Measurements from ENCODE around the gene TSPAN11.

Gene TSPAN11

DNA sequence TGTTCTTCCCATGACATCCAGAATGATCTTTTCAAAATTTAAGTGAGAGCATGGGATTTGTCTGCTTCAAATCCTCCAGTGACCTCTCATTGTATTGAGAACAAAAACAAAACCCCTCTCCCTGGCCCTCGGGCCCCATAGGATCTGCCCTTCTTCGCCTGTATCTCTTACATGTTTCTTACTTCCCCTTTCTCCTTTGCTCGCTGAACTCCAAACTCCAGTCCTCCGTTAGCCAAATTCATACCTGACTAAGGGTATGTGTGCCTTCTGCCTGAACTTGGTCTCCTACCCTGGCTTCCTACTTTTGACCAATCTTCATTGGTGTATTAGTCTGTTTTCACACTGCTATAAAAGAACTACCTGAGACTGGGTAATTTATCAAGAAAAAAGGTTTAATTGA, 13.2 kb upstream of the TSPAN11 start:
- peak; percentile 49 for DNase-seq

DNA sequence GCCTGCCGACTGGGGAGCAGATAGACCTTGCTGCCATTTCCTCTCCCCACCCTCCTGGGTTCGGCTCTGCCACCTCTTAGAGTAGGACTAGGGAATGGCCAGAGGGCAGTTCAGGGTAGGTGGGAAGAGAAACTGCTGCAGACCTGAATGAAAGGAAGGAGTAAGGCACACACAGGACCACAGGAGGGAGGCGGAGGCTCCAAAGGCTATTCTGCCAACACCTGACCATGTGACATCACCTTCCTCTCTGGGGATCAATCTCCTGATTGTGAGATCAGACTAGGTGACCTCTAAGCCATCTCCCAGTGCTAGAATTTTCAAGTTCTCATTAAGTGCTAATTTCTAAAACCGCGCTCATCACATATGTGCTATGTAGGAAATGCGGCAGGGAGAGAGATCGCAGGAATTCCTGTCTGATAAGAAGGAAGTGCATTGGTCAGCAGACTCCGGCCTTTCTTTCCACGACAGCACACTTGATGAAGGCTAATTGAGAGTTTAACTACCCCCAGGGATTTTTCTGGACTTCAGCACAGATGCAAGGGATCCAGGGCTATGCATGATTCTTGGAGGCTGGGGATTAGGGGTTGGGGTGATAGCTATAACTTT, 11.5 kb upstream of the TSPAN11 start:
- no peak for DNase-seq

DNA sequence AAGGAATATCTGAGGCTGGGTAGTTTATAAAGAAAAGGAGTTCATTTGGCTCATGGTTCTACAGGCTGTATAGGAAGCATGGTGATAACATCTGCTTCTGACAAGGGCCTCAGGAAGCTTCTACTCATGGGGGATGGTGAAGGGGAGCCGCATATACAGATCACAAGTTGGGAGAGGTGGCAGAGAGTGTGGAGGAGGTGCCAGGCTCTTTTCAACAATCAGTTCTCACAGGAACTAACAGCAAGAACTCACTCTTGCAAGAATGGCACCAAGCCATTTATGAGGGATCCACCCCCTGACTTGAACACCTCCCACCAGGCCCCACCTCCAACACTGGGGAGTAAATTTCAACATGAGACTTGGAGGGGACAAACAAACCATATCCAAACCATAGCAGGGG, 3.5 kb upstream of the TSPAN11 start:
- peak; percentile 11 for DNase-seq

DNA sequence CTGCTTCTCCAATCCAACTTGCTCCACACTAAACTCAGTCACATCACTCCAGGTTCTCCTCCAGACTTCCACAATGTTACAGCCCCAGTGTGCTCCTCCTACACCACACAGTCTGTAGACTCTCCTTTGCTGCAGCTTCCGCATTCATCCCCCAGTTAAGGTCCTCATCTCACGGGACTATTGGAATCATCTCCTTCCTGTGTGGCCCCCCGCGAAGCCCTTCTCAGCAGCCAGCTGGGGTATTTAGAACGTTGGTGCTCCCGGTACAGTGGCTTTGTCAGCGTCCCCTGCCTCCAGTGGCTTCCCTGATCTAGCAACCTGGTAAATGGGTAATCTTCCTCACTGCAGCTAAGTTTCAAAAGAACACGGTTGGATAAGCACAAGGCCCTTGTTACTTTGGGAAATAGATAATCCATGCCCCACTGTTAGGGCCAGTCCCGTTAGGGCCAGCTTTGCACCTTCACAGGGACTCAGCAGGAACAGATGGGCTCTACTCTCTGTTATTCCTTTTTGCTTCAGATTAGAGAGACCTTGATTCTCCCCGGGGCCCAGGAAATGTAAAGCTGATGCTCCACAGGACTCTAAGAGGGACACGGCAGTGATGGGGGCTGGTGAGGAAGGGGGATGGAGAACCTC, 823 bp upstream of the TSPAN11 start:
- no peak for DNase-seq

DNA sequence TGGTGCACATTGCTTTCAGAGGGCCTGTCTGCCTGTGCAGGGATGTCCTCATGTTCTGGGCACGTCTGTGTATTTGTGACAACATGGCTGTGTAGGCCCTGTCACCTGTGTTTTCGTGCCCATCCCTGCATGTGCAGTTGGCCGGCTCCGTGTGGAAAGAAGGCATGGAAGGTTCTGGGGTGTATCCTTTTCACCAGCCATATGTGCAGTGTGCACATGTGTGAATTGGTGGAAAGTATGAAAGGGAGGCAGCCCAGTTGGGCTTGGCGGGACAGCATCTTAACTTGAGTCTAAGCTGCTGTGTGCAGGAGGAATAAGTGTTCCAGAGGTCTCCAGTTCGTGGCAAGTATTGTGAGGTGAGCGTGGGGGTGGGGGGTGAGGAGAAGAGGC, 669 bp downstream of the TSPAN11 start:
- no peak for DNase-seq

DNA sequence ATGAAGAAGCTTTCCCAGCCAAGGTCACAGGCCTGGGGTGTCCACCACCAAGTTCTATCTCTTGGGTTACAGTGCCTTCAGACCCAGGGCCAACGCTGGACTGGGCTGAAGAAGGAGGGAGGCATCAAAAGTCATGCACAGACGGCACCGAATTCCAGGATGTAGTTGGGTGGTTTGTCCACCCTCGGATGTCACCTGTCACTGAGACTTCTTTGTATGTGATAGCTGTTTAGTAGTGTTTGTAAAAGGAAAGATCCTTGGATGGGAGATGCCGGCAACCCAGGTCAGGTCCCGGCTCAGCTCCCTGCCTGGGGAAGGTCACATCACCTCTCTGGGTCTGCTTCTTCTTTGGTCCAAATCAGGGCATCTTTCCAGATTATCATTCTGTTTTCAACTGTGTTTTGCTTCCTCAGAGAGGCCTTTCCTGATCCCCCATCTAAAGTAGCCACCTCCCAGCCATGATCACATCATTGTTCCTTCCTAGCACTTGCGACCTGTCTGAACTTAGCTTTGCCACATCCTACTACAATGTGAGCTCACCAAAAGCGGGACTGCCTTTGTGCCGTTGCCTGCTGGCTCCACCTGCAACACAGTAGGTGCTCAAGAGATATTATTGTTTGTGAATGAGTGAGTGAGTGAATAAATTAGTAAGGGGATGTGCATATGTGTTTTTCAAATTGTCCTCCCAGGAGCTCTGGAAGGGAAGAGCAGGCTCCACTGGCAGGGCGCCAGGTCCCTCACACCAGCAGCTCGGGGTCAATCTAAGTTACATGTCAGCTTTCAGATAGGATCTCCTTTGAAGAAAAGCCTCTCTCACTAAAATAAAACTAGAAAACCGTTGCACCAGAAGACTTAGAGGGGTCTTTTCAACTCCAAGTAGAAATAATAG, 2.1 kb downstream of the TSPAN11 start:
- DNase-seq: no peak

DNA sequence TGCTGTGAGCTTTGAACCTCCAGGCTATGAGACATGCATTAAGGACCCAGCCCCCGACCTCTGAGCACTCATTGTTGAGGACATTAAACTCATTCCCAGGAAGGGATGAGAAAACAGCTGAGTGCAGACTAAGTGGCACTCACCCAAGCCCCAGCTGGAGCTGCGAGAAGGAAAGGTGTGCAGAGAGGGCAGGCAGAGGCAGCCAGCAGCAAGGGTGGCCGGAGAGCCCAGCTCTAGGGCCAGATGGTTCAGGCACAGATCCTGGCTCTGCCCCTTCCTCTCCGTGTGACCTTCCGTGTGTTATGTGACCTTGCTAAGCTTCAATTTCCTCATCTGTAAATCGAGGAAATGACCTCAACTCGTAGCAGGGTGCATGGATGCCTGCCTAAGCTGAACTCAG, 3.7 kb downstream of the TSPAN11 start:
- DNase-seq: no peak

DNA sequence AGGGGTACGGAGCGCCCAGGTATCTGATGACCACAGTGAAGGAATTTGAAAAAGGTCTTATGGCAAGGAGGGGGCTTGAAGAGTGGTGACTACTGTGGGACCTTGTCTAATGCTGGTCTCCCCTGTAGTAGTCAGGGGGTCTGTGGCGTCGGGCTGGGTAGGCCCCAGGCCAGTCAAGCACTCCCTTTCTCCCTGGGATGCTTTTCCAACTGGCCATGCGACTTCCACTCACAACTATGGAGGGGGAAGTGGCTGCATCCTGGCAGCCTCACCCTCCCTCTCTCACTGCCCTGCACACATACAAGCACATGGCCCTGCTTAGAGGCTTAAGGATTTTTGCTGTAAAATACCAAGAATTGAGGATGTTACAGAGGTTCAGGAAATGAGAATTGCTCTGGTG, 4.1 kb downstream of the TSPAN11 start:
- no peak for DNase-seq

DNA sequence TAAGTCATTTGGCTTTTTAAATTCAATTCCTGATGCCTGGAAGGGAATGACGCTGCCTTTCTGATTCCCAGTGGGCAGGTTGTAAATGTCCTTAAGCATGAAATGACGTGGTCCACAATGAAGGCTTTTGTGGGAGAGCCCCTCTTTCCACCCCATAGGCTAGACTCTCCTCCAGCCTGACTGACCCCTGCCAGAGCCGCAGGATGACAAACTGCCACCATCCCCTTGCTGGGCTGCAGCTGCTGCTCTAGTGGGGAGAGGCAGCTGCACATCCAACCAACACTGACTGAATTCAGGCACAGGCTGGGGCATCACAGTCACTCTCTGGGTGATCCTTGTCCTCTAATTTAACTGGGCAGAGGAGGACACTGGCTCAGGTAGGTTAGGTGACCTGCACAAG, 6.3 kb downstream of the TSPAN11 start:
- DNase-seq: no peak

DNA sequence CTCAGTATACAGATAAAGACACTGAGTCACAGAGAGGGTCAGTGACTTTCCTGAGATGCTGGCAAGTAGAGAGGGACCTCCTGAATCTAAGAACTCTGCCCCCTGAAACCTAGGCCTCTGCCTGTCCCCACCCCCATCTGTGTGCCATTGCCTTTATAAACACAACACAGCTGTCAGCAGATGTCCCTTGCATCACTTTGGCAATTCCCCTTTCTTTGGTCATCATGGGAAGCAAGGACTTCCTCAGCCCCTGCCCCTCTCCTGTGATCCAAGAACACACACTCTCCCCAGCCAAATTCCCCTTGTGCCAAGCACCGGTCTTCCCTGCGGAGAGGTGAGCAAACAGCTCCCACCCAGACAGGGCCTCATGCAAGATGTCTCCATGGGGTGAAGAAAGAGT, 8.3 kb downstream of the TSPAN11 start:
- no peak for DNase-seq

DNA sequence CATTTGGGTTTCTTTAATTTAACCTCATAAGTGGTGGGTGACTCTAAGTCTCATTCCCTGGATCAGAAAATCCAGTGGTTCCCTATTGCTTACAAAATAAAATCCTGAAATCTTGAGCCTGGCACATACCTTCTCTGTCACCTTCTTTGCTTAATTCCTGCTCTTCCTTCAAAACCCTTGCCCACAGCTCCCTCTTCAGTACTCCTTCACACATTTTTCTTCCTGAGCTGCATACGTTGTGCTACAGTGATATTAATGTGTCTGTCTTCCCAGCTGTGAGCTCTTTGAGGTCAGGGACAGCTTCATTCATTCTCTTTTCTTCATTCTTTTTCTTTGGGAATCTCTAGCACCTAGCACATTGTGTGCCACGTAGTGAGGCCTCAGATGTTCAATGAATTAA, 9.5 kb downstream of the TSPAN11 start:
- DNase-seq: no peak

DNA sequence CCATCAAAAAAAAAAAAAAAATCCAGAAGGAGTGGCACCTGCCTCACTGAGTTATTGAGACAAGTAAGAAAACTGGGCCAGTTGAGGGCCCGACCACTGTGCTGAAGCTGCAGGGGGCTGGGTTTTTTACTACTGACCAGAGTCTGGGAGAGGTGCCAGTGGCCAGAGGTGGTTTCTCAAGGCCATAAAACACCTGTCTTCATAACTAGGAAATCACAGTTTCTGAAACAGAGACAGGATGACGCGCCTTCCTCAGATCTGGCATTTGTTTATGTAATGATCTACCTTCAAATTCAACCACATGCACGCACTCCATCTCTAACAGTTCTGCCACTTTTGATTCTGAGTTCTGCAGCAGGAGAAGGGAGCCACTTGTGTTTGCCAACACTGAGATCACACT, 12.7 kb downstream of the TSPAN11 start:
- no peak for DNase-seq

DNA sequence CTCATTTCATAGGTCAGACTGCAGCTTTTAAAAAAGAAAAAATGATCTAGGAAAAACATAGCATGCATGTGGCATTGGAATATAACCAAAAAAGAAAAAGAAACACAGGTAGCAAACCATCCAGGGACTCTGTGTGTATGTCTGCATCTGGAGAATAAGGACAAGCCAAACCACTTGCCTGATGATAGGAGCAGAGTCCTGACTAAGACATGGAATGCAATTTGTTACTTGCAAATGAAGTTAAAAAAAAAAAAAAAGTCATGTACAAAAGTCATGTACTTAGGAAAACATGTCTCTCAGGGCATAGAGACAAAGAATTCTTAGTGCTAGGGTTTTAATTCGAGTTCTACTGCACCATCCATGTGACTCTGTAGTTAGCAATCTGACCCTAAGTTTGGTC, 15.9 kb downstream of the TSPAN11 start:
- no peak for DNase-seq

DNA sequence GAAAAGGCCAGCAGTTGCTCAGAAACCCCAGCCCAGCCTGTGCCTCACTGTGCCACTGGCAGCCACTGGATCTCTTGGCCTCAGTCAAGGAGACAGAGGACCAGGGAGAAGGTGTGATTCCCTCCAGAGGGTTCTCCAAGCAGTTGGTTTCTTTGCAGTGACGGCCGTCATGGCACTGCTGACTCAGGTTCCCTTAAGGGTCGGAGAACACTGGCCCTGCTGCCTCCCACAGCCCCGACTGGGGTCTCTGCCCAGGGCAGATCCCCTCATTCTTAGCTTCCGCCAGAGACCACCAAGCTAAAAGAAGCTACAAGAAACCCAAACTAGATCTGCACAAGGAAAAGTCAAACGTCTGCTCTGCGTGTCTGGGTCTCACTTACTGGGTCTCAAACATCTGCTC, 16.4 kb downstream of the TSPAN11 start:
- no peak for DNase-seq

DNA sequence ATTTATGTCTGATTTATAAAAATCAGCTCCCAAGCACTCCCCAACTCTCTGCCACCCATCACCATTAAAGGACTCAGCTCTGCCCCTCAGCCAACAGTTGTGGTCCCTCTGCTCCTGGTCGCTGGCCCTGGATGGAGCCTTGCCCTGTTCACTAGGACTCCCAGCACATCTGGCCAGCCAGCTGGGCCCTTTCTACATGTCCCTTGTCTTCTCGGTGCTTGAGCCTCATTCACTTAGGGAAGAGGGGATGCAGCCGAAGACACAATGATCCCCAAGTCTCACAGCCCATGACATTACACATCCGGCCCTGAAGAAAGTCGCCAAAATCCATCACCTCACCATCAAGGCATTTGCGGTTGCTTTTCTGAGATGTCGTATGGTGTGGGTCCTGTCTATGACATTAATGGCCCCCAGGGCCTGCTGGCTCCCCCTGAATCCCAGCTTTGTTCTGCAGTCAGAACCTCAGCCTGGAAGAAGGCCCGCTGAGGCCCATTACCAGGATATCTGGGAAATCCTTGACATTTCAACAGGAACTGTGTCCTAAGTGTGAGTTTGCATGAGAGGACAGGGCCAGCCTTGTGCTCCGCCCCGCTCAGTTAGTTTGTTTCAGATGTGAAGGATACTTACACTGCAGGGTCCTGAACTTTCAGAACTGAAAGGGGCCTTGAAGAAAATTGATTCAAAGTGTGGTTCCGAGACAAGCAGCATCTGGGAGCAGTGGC, 19.1 kb downstream of the TSPAN11 start:
- no peak for DNase-seq

DNA sequence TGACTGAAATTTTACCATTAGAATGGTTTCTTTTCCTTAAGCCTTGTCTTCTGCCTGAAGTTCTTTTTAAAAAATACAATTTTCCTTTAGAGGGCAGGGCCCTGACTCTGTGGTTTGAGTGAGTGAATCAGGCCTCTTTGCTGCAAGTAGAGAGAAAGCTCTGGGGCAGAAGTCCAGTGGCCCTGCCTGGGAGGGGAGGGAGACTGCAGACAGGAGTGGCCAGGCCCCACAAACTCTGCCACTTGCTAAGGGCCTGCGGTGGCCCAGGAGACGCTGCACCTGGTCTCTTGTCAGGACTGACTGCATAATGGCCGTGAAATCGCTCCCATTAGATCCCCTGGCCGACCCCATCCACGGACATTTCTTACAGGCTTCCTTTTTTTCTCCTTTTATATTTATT, 25.5 kb downstream of the TSPAN11 start:
- no peak for DNase-seq

DNA sequence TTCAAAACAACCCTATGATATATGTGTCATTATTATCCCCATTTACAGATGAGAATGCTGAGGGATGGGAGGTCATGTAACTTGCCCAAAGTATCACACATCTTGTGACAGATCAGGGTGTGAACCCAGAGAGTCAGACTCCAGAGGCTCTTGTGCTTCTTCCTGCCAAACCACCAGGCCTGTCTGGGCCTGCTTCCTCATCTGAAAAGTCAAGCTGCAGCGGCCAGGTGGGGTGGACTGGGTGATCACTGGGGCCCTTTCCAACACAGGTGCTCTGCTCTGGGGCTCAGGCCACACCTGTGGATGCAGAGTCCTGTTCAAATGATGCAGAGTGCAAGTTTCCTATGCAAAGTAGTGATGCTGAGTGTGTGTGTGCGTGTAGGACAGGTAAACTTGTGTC, 26.7 kb downstream of the TSPAN11 start:
- no peak for DNase-seq

DNA sequence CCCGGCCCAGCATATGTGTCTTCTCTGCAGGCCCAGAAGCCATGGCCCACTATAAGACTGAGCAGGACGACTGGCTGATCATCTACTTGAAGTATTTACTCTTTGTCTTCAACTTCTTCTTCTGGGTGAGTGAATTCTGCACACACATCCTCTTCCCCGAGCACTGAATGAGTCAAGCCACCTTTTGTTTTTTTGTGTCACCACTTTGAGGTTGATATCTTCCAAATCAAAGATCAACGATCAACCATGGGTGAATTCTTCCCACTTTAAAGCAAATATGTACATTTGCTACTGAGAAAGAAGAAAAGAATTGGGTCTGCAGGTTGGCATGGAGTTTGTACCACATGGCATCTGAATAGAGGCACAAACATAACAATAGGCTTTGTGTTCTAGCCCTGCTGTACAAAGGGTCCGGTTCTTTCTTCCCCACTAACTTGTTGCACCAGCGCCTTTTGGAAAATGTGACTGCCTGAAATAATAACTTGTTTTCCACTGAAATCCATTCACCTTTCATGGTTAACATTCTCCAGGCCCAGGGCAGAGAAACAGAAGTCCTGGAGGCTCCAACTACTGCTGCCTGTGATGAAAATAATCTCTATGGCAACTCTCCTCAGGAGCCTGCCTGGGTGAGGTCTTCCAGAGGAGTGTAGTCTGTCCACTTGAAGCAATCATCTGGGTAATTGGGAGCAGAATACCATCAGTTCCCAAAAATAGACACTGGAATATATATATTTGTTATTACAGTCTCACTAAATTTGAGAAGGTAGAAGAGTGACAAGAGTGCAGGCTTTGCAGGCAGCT, 27.6 kb downstream of the TSPAN11 start:
- DNase-seq: no peak

DNA sequence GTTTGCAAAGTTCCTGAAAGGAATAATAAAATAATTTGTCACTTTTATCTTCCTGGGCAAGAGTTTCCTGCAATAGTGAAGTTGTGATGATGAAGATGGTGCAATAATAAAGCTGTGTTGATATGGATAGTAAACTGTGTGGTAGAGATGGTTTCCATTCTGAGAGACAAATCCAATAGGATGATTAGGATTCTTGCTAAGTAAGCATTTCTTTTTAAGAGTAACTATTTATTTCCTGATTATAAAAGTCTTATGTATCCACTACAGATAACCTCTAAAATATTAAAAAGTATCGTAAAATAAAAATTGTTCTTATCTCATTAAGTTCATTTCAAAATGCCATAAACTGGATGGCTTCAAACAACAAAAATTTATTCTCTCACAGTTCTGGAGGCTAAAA, 28.7 kb downstream of the TSPAN11 start:
- no peak for DNase-seq

DNA sequence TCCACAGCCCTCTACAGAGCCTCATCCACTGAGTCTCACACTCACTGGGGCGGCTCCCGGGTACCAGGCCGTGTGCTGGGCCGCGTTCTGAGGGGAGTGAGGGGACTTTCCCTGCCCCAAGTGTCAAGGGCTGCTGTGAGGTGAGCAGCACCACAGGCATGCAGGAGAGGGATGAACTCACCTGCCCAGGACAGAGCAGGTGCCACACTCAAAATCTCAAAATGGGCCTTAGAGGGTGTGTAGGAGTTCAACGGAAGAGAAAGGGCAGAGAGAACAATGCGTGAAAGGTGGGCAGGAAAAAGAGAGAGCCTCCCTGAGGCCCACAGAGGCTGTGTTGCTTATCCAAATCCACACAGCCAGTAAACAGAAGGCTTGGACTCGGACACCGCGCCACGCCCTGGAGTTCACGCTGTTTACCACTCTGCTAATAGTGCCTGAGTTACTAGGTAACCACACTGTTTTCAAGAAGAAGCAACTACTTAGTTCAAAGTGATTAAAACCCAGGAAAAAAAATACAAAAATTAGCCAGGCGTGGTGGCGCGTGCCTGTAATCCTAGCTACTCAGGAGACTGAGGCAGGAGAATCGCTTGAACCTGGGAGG, 32.7 kb downstream of the TSPAN11 start:
- no peak for DNase-seq

DNA sequence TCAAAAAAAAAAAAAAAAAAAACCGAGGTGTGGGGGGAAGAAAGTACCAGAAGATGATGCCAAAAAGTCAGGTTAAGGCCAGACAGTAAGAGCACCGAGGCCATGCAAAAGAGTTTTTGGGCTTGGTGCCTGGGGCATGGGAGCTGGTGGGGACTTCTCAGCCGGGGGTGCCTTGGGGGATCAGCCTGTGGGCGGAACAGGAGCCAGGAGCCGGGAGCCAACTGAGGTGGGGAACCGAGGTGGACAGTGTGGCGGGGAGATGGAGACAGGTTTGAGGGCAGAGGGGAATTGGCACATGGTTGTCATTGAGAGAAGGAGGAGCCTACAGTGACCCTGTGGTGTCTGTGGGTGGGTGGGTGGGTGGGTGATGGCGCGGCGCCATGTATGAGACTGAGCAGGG, 33.2 kb downstream of the TSPAN11 start:
- DNase-seq: no peak

DNA sequence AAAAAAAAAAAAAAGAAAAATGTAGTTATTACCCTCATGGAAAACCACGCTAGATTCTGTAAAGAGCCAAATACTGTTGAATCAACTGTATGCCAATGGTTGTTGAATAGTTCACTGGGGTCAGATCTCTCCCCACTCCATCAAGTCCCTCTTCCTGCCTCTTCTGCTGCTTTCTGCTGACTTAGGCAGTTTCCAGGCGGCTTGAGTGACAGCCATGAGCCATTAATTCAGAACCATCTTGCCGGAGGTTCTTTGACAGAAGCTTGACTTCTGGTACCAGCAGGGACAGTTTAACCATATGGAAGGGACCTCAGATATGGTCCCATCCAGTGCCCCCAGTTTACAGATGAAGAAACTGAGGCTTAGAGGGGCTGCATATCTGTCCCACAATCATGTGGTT, 34.5 kb downstream of the TSPAN11 start:
- no peak for DNase-seq
